ENCODE results near the gene TOR2A. TPM values are rescaled to one million over a fixed set of nuclear protein-coding genes. Genes with fewer than 3 reads are reported as not detected.

TOR2A gene
- total and polyA plus RNA-seq, 2 of the 8 experiments (the other 6 are each of a cell fraction or from before 2014, with no cell fraction given), result 18.7 to 24.9 TPM

- Histone ChIP-seq H3K4ac (replicated peaks; ENCODE audit: insufficient read length, low read depth, low read length) (no peak overlapping the region), H4K8ac (ENCODE audit: extremely low read depth, insufficient read depth, low read length) (no peak overlapping the region; the same call in 1 of the 2 replicates), H3K4me3 (ENCODE audit: extremely low read depth in 1 of 4, insufficient read depth in 2 of 4, low read depth in 3 of 4, low read length in 4 of 4) (no peak overlapping the region), H4K91ac (replicated peaks; ENCODE audit: insufficient read length, low read length) (no peak overlapping the region), H3K18ac (ENCODE audit: extremely low read depth, low read length) (no peak overlapping the region), H3K23me2 (ENCODE audit: low read depth, low read length) (no peaks in the 10 kb centered on the region), H3K79me2 (ENCODE audit: control insufficient read depth in 1 of 2, insufficient read depth in 2 of 2, low read length in 2 of 2) (no peaks in the 10 kb centered on the region), H3K9ac (replicated peaks in 1 of 4; ENCODE audit: extremely low read depth in 1 of 4, low read depth in 3 of 4, low read length in 3 of 4) (no peak overlapping the region), H2AK5ac (ENCODE audit: low read depth, low read length) (no peak overlapping the region), H3K23ac (ENCODE audit: insufficient read length) (no peak overlapping the region), H2BK20ac (ENCODE audit: low read length) (no peak overlapping the region), H3K56ac (replicated peaks; ENCODE audit: insufficient read length, low read depth, low read length) (no peak overlapping the region), H4K20me1 (replicated peaks in 1 of 2; ENCODE audit: control insufficient read depth in 1 of 2, insufficient read depth in 2 of 2, low read length in 2 of 2) (peaks cover 0 to 2% of the 10 kb centered on the region in 2 experiments), H3K9me3 (ENCODE audit: insufficient read depth in 2 of 2, low read depth in 1 of 2, low read length in 1 of 2) (no peaks in the 10 kb centered on the region), H2BK120ac (replicated peaks; ENCODE audit: low read depth, low read length) (no peak overlapping the region), H2AFZ (ENCODE audit: low read length) (no peak overlapping the region), H2BK5ac (ENCODE audit: low read depth, low read length) (peak overlapping the region; percentile 60; the same call in 1 of the 2 replicates), H3K27ac (ENCODE audit: low read depth, low read length) (no peak overlapping the region), H3K4me1 (replicated peaks in 1 of 4; ENCODE audit: control insufficient read depth in 3 of 4, insufficient read depth in 4 of 4, low read length in 3 of 4) (no peaks in the 10 kb centered on the region), H2BK15ac (ENCODE audit: low read length) (no peak overlapping the region), H3K36me3 (ENCODE audit: control insufficient read depth in 2 of 4, insufficient read depth in 4 of 4, low read length in 3 of 4) (peaks cover 2 to 34% (median 14%) of the 10 kb centered on the region in 4 experiments; a peak in 5 of 8 replicates), H2BK12ac (ENCODE audit: low read depth, low read length) (no peak overlapping the region), H3K4me2 (ENCODE audit: insufficient read depth in 1 of 2, low read depth in 2 of 2, low read length in 2 of 2) (no peak overlapping the region), H3K27me3 (replicated peaks in 1 of 4; ENCODE audit: control insufficient read depth in 3 of 4, extremely low read depth in 1 of 4, insufficient read depth in 3 of 4, low read length in 3 of 4) (no peaks in the 10 kb centered on the region), H4K5ac (ENCODE audit: insufficient read length, low read depth, low read length) (no peak overlapping the region), H3K79me1 (ENCODE audit: low read depth, low read length) (no peaks in the 10 kb centered on the region), H3K14ac (ENCODE audit: insufficient read length) (no peak overlapping the region)
- ChIA-PET CTCF (ENCODE audit: partially characterized antibody) (interaction anchor here (0.6 to 2.9 kb wide), 6 partner anchors 13 to 185 kb away, joined by 4 to 11 read pairs (median 4); partner anchors contain the start of gene TOR2A), POLR2A (ENCODE audit: partially characterized antibody) (interaction anchor here (0.9 to 1.1 kb wide), 2 partner anchors 12 to 233 kb away, joined by 3 read pairs; partner anchors contain the start of gene LRSAM1)
- FAIRE-seq, result no peak
- 92% methylated on average over 4 of the region's 4 CpGs; no CpG with 5 or more reads in 1 of the 2 experiments for WGBS, 2 experiments (ENCODE audit: extremely low coverage in 1 of 2, insufficient coverage in 1 of 2, insufficient read length in 1 of 2, insufficient replicate concordance in 2 of 2, low coverage in 1 of 2, low lambda C conversion rate in 2 of 2, missing lambda C conversion rate in 1 of 2)
- TF ChIP-seq GABPA (IDR thresholded peaks at IDR 0.05; ENCODE audit: borderline replicate concordance, insufficient read depth, low read length) (no peak), CEBPB (IDR thresholded peaks at IDR 0.05; ENCODE audit: low read depth, low read length) (no peak), BCL11A (IDR thresholded peaks at IDR 0.05; ENCODE audit: low read depth in 2 of 2, low read length in 2 of 2) (no peak), RFX5 (IDR thresholded peaks at IDR 0.05; ENCODE audit: borderline replicate concordance, low read depth, low read length) (no peak), GTF2F1 (IDR thresholded peaks at IDR 0.05; ENCODE audit: borderline replicate concordance, low read depth, low read length) (no peak)
- no peak for DNase-seq (ENCODE audit: low read depth in 1 of 2, low spot score in 2 of 2)
Measured at GRCh38 chr9:127684576-127684975, 50.5 kb downstream of the TOR2A start.
